Stimulated activated CD8-positive, alpha-beta memory T cell treated with anti-CD3 and anti-CD28 coated beads, Interleukin-15, amount 100 ng/mL, for 4 hours (primary cell): ENCODE results near the gene MRM3.
"Not testable (repeated sequence)": the region's sequence is repeated elsewhere in the genome, so short reads cannot be mapped to it uniquely, and the experiment has no call there.

Source experiments
- DNase-seq, 2 donors: peaks; one replicate each; pipeline ENCODE4 v3.0.0-alpha.2; 2020; ENCODE audit warnings: low read depth in 2 of 2

MRM3 gene, protein sequence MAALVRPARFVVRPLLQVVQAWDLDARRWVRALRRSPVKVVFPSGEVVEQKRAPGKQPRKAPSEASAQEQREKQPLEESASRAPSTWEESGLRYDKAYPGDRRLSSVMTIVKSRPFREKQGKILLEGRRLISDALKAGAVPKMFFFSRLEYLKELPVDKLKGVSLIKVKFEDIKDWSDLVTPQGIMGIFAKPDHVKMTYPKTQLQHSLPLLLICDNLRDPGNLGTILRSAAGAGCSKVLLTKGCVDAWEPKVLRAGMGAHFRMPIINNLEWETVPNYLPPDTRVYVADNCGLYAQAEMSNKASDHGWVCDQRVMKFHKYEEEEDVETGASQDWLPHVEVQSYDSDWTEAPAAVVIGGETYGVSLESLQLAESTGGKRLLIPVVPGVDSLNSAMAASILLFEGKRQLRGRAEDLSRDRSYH

DNA sequence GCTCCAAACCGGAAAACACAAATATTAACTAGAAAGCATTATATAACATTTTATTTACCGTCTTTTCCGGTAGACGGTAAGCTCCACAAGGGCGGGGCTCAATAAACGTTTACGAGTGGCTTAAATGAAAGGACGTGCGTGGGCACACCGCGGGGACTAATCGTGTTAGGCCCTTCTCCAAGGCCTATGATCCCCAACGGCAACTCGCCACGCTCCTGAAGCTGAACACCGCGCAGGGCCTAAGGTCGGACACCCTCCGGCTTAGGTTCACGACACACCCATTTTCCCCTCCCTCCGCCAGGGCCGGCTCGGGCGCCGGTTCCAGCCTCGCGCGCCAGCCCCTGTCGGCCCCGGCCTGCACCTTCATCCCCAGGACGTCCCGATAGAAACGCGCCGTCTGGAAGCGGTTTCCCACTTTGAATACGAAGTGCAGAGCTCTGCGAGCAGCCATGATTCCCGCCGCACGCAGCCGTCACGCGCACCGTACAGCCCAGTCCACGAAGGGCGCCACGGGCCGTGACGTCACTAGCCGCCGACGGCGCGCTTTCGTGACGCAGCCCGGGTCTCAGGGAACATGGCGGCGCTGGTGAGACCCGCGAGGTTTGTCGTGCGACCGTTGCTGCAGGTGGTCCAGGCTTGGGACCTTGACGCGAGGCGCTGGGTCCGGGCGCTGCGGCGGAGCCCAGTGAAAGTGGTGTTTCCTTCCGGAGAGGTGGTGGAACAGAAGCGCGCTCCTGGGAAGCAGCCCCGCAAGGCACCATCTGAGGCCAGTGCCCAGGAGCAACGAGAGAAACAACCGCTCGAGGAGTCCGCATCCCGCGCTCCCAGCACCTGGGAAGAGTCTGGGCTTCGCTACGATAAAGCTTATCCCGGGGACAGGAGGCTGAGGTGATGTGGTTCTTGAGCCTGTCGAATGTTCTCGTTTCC is at the start of gene MRM3, which contains the start of gene GLOD4:
MRM3 (plus strand) TSS at position 549 of the 927 bp plus-strand sequence; CDS start at position 575, 26 bp downstream.
GLOD4 (minus strand) TSS at position 476 of the 927 bp plus-strand sequence; CDS start at position 451, 25 bp downstream.
- DNase-seq: peak; percentile 86 to 92

DNA sequence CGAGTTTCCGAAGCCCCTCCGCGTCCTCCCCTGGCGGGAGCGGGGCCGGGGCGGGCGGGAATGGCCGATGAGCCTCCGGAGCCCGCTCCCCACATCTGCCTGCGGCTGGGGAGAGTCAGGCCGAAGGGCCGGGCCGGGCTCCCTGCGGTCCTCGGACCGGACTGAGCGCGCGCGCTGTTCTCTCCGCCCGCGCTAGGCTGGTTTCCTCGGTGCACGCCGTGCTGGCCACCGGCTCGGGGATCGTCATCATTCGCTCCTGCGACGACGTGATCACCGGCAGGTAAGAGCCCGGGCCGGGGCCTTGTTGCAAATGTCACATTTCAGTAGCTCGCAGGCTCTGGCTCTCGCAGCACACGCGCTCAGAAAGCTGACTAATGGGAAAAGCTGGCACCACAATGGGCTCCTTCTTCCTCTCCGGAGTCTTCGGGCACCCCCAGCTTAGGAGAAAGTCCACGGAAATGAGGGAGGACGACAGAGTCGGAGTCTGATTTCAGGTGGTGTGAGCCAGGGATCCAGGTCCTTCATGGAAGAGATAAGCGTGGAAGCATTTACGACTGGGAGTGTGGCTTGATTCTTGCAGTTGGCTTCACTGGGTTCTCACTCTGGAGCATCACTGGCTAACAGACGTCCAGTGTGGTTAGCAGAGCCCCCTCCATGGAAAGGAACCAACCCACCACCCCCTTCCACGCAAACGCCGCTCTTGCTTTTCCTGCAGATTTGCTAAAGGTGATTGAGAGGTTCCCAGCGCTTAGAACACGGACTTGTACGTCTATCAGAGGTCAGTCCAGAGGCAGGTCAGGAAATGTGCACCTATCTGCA is 49.0 kb upstream of the MRM3 start:
- no peak for DNase-seq

DNA sequence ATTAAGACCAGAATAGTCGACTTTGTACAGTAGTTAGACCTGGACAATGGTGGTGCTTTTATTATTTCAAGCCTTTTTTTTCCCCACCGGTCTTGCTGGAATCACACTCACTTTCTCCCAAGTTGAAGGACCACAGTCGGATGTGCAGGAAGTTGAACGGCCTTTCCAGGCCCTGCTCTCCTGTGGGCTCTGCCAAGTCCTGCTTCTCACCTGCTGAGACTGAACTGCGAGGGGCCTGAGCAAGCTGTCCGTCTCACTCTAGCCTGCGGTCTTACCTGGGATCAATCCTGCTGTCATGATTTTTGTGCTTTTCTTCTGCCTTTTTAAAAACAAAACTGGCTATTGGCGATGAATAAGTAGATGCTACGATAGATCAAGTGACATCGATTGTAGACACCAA is 48.4 kb upstream of the MRM3 start:
- DNase-seq: no peak

DNA sequence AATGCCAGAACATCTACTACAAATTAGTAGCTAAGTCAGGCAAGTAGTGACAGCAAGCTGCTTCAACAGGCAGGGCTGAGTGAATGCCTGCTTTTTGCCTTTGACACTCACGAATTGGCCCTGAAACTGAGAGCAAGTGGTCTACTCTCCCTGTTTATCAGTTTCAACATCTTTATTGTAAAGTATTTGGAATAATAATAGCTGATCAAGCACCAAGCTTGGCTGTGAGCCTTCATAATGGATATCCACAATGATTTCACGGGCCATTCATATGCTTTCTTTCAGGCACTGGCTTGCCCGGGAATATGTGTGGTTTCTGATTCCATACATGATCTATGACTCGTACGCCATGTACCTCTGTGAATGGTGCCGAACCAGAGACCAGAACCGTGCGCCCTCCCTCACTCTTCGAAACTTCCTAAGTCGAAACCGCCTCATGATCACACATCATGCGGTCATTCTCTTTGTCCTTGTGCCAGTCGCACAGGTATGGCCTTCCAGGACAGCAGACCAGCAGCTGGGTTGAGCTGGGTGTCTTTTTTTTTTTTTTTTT is 44.5 kb upstream of the MRM3 start:
- DNase-seq: no peak

DNA sequence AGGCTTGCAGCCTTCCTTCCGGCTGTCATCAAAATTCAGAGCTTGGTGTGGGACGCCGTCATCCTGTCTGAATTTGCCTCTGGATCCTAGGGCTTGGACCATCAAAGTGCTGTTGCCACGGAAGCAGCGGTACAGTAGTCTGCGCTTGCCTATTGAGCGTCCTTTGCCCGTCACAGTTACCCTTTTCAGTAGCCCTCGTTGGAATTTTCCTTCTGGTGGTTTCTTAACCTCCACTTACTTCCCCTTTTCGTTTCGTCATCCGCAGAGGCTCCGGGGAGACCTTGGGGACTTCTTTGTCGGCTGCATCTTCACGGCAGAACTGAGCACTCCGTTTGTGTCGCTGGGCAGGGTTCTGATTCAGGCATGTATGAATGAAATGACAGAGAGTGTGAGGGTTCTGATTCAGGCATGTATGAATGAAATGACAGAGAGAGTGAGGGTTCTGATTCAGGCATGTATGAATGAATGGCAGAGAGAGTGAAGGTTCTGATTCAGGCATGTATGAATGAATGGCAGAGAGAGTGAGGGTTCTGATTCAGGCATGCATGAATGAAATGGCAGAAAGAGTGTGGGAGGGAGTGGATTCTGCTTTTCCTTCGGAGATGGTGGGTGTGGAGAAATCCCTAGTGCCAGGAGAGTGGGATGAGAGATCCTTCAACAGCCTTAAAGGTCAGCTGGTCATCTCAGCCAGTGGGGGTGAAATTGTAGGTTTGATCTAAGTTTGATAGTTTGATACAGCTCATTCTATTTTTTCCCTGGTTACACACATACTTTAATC is 41.7 kb upstream of the MRM3 start:
- DNase-seq: no peak

DNA sequence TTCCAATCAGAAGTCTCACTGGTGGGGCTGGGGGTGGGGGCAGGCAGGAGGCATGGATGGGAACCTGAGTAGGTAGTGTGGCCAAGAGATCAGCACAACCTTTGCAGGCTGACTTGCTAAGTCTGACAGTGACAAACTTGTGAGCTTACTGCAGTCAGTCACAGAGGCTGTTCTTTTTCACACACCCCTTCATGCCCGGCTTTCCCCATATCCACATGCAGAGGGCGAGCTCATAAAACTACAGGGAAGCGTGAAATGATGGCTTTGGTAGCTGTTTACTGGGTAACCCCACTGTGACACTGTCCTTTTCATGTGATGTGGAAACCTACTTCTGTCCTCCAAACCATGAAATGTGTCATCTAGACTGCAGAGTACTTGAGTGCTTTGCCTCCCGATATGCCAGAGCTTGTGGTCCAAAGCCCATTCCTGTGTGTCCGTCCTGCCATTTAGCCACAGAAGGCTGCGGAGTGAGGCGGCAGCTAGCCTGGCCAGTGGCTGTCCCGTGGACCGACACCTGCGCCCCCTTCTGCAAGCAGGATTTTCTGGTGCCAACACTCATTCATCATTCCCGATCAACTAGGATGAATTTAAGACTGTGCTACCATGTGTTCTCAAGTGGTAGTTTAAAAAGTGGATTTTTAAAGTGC is 39.9 kb upstream of the MRM3 start:
- no peak for DNase-seq

DNA sequence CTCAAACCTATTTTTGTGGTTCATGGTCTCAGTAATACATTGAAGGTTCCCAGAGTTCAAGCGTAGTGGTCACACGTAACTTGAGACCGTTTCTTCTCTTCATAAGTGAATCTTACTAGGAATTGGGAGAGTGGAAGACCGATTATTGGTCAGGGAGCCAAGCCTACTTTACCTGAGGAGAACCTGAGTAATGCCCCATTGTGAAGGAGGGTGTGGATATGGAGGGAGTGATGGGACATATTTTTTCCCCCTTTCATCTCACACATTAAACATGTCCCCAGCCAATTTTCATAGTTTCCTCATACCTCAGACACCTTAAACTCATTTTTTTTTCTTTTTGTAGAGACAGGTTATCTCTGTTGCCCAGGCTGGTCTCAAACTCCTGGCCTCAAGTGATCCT is 39.0 kb upstream of the MRM3 start:
- no peak for DNase-seq

DNA sequence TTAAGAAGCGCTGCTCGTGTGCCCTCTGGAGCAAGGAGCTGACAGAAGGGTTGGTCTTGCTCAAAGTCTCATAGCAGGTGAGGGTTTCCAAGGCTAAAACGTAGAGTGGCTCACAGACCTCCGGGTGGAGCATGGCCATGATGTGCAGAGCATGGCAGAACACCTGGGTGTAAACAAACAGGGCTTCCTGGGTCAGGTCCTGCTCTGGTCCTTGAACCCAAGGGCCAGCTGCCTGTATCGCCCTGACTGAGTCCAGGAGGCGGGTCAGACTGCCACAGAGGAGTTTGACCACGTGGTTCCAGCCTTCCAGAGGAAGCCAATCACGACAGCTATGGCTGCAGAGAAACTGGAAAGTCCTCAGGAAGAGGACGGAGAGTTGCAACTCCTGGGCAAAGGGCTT is 37.2 kb upstream of the MRM3 start:
- DNase-seq: no peak

DNA sequence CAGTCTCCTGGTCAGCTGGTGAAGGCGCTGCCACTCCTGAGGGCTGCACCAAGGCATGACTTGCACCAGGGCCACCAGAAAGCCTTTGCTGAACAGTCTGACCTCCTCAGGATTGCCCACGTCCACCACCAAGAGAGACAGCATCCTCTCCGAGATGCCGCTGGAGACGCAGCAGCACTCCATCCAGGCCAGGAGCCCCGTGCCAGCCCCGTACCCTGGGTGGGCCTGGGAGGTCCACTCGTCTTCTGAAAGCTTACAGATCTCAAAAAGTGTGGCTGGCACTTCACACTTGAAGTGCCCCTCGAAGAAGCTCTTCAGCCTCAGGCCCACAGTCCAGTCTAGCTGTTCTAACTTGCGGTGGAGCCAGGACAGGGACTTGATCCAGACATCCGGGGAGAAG is 36.7 kb upstream of the MRM3 start:
- DNase-seq: no peak

DNA sequence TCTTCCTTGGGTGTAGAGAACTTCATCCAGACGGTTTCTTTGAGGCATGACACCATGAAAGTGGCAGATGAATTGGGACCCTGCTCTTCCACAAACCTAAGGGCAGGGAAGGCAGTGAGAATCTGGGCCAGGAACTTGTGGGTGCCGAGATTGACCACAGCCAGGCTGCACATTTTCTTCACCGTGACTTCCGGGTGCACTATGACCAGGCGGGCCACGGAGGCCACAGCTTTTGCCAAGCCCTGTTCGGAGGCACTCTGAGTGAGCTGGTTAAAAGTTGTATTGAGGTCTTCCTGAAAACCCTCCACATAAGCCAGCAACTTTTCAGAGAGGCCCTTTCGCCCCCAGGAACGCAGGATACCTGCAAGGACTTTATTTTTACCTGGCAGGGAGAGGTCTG is 36.0 kb upstream of the MRM3 start:
- no peak for DNase-seq

DNA sequence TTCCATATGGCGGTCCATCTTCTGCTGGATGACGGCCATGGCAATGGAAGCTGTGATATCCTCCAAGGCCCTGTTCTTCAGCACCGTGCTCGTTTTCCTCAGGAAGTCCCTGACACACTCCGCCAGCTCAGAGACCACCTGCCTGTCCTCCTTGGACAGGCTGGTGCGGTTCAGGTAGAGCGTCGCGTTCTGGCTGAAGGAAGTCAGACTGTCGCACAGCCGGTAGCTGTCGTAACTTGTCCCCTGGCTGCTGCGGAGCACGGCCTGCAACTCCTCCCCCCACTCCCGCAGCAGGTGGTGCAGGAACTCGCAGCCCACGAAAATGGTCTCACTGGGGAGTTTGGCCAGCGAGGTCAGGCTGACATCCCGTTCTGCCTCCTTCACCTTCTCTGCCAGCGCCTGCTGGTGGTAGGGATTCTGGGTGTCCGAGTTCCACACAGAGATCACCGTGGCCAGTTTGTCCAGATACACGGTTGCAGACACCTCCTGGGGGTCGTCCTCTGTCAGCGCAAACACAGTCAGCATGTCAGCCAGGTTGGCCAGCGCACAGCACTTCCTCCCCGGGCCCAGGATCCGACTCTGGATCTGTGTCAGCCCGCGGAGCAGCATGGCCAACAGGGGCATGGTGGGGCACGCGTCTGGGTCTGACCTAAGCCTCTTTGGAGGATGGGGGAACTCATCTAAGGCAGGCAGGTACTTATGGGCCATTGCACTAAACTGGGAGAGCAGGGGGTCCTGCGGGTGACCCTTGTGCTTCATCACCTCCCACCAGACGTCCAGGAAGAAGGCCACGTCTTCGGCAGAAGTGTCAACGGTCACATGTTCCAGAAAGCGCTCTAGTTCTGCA is 35.1 kb upstream of the MRM3 start:
- DNase-seq: no peak

DNA sequence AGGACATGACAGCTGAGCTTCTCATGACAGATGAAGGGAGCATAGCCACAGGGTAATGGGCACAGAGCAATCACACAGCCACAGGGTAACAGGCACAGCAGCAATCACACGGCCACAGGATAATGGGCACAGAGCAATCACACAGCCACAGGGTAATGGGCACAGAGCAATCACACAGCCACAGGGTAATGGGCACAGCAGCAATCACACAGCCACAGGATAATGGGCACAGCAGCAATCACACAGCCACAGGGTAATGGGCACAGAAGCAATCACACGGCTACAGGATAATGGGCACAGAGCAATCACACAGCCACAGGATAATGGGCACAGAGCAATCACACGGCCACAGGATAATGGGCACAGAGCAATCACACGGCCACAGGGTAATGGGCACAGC is 33.5 kb upstream of the MRM3 start:
- not testable (repeated sequence) for DNase-seq

DNA sequence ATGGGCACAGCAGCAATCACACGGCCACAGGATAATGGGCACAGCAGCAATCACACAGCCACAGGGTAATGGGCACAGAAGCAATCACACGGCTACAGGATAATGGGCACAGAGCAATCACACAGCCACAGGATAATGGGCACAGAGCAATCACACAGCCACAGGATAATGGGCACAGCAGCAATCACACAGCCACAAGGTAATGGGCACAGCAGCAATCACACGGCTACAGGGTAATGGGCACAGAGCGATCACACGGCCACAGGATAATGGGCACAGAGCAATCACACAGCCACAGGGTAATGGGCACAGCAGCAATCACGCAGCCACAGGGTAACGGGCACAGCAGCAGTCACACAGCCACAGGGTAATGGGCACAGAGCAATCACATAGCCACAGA is 32.8 kb upstream of the MRM3 start:
- not testable (repeated sequence) for DNase-seq

DNA sequence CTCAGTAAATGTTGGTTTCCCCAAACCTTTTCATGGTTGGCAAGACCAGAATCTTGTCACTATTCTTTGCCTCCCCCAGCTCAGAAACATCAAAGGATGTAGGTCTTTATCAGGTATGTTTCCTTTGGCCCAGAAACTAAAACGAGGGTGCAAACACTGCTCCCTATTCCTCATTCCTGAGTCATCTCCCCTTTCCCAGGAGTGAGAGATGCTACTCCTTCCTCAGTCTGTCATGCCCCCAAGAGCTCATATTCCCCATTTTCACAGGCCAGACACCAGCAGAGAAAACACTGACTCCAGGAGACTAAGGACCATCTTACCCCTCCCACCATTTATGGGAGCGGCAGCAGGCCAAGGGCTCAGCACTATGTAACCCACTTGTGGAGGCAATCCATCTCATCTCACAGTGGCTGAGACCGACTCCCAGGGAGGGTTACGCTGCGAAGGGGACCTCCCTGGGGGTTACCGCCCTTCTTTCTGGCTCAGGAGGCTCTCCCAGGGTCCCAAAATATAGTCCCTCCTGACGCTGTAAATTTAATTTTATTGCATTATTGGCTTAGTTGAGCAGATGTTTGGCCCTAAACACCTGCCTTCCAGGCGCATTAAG is 31.6 kb upstream of the MRM3 start:
- no peak for DNase-seq

DNA sequence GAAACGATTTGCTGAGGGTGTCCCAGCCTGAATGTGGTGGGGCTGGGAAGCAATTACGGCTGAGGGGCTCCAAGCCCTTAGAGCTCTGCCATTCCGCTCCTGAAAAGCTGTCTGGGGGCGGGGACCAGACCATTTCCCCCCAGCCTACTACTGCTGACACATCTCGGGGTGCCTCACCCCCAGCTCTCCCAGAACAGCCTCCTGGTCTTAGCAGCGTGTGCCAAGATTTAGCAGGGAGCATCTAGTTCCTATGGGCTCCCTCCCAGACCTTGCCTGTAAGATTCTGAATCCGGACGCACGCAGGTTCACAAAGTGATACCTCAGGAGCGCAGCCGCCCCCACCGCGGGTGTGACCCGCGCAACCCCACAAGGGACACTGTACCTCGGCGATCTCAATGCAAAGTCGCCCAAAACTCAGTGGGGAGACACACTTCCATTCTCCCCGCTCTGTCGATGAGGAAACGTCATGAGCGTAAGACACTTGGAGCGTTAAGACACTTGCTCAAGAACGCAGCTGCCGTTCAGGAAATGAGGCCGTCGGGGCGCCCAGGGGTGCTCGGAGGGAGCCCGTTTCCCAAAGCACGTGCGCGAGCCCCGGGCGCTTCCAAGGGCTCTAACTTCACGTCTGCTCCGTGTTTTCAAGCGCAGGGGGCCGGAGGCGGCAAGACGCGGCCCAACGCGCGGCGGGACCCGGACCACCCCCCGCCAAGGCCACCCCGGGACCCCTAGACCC is 30.7 kb upstream of the MRM3 start:
- DNase-seq: peak; percentile 16 to 32

DNA sequence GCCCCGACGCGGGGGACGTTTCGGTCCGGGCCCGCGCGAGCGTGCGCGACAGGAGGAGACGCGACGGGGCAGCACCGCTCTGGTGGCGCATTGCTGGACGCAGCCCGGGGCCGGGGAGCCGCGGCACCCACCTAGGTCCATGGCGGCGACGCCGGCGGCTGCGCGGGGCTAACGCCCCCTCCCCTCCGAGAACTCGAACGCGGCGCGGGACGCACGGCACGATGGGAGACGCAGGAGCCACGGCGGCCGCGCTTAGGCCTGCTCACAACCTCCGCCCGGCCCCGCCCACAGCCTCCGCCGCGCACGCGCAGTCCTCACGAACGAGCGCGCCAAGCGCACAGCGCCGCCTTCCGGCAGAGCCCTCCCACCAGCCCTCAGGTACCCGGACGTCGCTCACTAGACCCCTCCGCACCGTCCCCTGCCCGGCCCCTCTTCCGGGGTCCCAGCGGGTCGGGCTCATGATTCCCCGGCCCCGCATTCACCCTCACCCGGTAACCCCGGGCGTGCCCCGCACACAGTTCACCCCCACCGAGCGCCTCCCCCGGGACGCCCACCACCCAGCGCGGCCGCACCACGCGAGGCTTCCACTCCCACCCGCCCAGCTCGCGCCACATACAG is 30.0 kb upstream of the MRM3 start, which contains the start of gene GEMIN4:
GEMIN4 (minus strand) TSS at position 263 of the 618 bp plus-strand sequence; CDS start at position 141, 122 bp downstream.
- peak; percentile 90 to 94 for DNase-seq

DNA sequence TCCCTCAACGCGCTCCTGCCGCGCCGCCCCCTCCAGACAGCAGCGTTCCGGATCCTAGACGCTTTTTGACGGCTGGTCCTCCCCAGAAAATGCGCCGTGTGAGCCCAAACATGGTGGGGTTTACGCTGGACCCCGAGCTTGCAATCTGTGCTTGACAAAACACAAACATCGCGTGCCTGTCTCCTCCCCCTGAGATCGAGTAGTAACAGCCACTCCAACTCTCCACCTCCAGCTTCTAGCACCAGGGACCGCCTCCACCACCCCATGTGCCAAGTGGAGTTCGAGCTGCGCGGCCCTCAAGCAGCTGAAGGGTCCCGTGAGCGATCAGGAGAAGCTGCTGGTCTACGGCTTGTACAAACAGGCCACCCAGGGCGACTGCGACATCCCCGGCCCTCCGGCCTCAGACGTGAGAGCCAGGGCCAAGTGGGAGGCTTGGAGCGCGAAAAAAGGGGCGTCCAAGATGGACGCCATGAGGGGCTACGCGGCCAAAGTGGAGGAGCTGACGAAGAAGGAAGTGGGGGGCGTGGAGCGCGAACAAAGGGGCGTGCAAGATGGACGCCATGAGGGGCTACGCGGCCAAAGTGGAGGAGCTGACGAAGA is 29.4 kb upstream of the MRM3 start:
- DNase-seq: peak in 1 of 2 donors; percentile 14
